NCI-H2107 treated with DMSO at 0.1 percent for 48 hours (cell line): ENCODE results near the gene CCNF.

Experiments used
- DNase-seq: peaks from one replicate; lab custom pipeline; 2025; ENCODE audit not compliant: unreplicated experiment; lab: John Stamatoyannopoulos, UW

The CCNF gene

GRCh38 chr16:2483939-2484897 is 55.0 kb downstream of the CCNF start:
- DNase-seq = no peak

- no peak for DNase-seq
These were observed 55.8 kb downstream of the CCNF start for GRCh38 chr16:2484898-2485508.

- no peak for DNase-seq
These were observed 56.7 kb downstream of the CCNF start for GRCh38 chr16:2485811-2486507.

GRCh38 chr16:2486645-2487516 is 57.6 kb downstream of the CCNF start:
- DNase-seq = peak; percentile 58

- no peak for DNase-seq
These were observed 58.2 kb downstream of the CCNF start for GRCh38 chr16:2487517-2487842.

DNA sequence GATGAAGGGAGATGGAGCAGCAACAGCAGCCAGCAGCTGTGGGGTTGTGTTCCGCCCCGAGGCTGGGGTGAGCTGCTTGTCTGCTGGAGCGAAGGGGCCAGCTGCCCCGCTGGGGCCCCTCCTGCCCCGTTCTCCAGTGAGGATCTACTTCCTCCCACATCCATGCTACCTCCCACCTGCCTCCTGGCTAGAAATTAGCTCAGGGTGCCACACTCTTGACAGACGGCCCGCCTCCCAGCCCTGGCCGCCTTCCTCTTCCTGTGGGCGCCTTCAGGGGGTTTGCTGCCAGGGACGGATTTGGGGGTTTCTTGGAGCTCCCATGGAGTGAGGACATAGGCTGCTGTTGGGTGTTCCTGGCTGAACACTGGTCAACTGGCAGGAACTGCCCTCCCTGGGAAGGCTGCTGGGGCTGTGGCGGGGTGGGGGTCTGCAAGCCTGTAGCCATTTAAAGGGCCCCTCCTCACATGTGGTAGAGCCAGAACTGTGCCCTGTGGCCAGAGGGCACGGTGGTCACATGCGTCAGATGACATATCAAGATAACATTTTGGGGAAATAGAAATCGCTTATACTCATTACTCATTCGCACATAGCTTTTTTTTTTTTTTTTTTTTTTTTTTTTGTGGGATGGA is 58.8 kb downstream of the CCNF start:
- no peak for DNase-seq

DNA sequence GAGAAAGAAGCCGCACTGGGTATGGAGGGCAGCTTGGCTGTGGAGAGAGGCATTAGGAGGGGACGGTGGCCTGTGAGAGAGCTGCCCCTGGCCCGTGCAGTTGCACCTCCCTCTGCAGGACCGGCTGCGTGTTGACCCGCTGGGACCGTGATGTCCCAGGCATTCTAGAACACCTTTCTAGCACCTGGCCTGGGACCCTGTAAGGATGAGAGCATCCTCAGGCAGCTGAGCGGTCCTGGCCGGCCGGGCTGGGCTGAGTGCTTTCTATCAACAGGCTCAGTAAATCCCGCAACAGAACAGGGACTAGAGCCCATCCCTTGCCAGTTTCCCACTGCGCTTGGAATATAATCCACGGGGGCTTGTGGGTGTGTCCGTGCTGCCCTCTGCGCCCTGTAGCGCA is 60.3 kb downstream of the CCNF start:
- DNase-seq = no peak

DNA sequence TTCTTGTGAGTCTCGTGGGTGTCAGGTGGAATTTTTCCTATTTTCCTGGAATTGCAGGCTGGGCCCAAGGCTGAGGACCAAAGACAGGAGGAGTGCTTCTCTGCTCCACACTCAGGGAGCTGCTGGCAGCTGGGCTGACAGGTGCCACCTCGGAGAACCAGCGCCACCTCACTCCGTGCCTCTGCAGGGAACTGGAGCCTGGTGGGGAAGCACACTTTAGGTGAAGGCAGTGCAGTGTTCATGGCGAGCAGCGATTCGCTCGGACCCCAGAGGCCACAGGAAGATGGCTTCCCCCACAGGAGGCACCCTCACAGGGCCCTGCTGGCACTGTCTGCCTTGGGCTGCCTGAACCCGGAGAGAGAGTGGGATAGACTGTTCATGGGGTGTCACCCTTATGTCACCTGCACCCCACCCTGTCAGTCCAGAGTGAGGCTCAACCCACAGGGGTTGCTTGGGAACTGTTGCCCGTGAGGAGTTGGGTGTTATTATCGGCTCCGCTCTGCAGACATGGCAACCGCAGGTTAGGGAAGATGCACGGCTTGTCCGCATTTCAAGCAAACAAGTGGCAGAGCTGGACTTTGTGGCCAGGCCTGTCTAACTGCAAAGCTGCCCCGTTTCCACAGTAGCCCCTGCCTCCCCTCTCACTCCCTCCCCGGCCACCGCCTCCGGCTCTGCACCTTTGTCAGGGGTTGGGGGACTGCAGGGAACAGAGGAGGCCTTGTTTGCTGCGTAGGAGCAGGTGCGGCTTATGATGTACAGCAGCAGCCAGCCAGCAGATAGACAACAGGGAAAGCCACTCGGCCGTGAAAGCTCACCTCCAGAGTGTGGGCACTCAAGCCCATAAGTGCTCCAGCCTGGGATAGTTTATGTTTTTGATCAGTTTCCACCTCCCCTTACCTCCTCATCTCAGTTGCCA is 61.2 kb downstream of the CCNF start:
- DNase-seq = peak; percentile 85

GRCh38 chr16:2492292-2492691 is 63.0 kb downstream of the CCNF start:
- DNase-seq = no peak

DNA sequence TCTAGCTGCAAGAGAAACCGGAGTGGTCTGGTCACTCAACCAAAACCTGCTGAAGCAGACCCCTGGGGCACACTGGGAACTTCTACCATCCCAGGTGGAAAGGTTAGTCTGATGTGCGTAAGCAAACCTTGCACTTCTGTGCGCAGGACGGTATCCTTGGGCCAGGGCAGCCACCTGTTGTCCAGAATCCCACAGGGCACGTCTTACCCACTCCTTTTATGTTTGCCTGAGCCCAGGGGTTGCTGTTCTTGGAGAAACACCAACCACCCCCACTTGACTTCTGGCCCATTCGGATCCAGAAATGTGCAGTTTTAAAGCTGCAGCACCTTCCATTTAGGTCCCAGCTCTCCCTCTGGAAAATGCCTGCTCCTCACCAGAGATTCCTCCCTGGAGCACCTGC is 64.4 kb downstream of the CCNF start:
- no peak for DNase-seq

- no peak for DNase-seq
These were observed 65.4 kb downstream of the CCNF start for GRCh38 chr16:2494616-2495015.

DNA sequence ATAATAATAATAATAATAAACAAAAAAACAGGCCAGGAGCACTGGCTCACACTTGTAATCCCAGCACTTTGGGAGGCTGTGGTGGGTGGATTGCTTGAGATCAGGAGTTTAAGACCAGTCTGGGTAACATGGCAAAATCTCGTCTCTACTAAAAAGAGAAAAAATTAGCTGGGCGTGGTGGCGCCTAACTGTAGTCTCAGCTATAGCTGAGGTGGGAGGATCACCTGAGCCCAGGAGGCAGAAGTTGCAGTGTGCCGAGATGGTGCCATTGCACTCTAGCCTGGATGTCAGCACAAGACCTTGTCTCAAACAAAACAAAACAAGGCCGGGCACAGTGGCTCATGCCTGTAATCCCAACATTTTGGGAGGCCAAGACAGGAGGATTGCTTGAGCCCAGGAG is 65.8 kb downstream of the CCNF start:
- DNase-seq = no peak

- no peak for DNase-seq
These were observed 67.2 kb downstream of the CCNF start for GRCh38 chr16:2496223-2497115.

DNA sequence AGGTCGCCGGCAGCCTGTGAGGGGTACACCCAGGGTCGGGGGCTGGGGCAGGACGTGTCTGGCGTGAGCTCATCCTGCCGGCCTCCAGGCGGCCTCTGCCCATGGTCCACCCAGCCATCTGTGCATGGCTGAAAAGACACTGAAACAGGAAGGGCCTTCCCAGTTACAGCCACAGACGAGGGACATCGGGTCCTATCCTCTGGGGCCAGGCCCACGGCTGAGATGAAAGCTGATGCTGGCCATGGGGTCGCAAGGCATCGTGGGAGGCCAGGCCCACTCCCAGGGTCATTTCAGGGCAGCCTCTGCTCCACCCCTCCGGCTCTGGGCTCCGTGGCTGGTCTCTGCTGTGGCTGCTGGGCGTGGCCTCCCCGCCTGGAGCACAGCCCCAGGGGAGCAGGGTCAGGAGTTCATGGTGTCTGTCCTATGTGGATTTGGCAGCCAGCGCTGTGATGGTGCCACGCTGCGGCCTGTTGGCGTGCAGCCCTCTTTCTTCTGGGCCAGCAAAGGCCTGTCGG is 67.9 kb downstream of the CCNF start:
- DNase-seq = peak; percentile 82

- peak; percentile 82 for DNase-seq
These were observed 68.6 kb downstream of the CCNF start for GRCh38 chr16:2497695-2498484.

GRCh38 chr16:2498531-2499253 is 69.4 kb downstream of the CCNF start:
- no peak for DNase-seq

- DNase-seq = no peak
These were observed 70.2 kb downstream of the CCNF start for GRCh38 chr16:2499454-2499853.
